ENCODE measurements around the gene NBEA. TPM values are rescaled to one million over a fixed set of nuclear protein-coding genes. Genes with fewer than 3 reads are reported as not detected.

Gene NBEA
- total RNA-seq, 1 experiment from 2014 or later = 0.54 TPM

- POLR2A ChIA-PET = no interaction called here
- Histone ChIP-seq H3K4me3 (ENCODE audit: low read depth, low read length) (no peak overlapping the region), H3K9me3 (no peaks in the 10 kb centered on the region), H3K27me3 (replicated peaks; ENCODE audit: control insufficient read depth, insufficient read depth, low read length) (no peaks in the 10 kb centered on the region), H3K4me1 (no peaks in the 10 kb centered on the region), H3K36me3 (ENCODE audit: control insufficient read depth, insufficient read depth, low read length) (no peaks in the 10 kb centered on the region)
- CTCF ChIA-PET = no interaction called here
- DNase-seq = no peak
- Mint-ChIP-seq H3K4me1 (ENCODE audit: low read depth, unreplicated experiment) (no peaks in the 10 kb centered on the region), H3K27ac (ENCODE audit: unreplicated experiment) (no peak overlapping the region), H3K36me3 (ENCODE audit: insufficient read depth, unreplicated experiment) (no peaks in the 10 kb centered on the region), H3K27me3 (ENCODE audit: insufficient read depth, unreplicated experiment) (no peaks in the 10 kb centered on the region), H3K4me3 (ENCODE audit: unreplicated experiment) (no peak overlapping the region), H3K9me3 (ENCODE audit: unreplicated experiment) (no peaks in the 10 kb centered on the region)
- TF ChIP-seq CTCF (IDR thresholded peaks at IDR 0.05; ENCODE audit: insufficient read depth in 1 of 2, low read depth in 1 of 2, low read length in 1 of 2, severe bottlenecking in 1 of 2, unreplicated experiment in 1 of 2) = no peak
- intact Hi-C loops (cut with micrococcal nuclease; ENCODE audit: unreplicated experiment) = loop anchor here (10.0 kb wide), 1 partner anchor 513 kb away; no protein-coding TSS in a partner anchor
- no TSS peak for BruUV-seq (replicated peaks)
These were observed 269.9 kb downstream of the NBEA start for GRCh38 chr13:35211949-35212348.

- Histone ChIP-seq H3K4me1 (no peaks in the 10 kb centered on the region), H3K9me3 (no peaks in the 10 kb centered on the region), H3K4me3 (ENCODE audit: low read depth, low read length) (no peak overlapping the region), H3K27me3 (replicated peaks; ENCODE audit: control insufficient read depth, insufficient read depth, low read length) (no peaks in the 10 kb centered on the region), H3K36me3 (ENCODE audit: control insufficient read depth, insufficient read depth, low read length) (no peaks in the 10 kb centered on the region)
- POLR2A ChIA-PET = no interaction called here
- H3K36me3 Mint-ChIP-seq (ENCODE audit: insufficient read depth, unreplicated experiment) = no peaks in the 10 kb centered on the region
- no peaks in the 10 kb centered on the region for H3K27me3 Mint-ChIP-seq (ENCODE audit: insufficient read depth, unreplicated experiment)
- H3K4me1 Mint-ChIP-seq (ENCODE audit: low read depth, unreplicated experiment) = no peaks in the 10 kb centered on the region
- BruUV-seq (replicated peaks) = no TSS peak
- TF ChIP-seq CTCF (IDR thresholded peaks at IDR 0.05; ENCODE audit: insufficient read depth in 1 of 2, low read depth in 1 of 2, low read length in 1 of 2, severe bottlenecking in 1 of 2, unreplicated experiment in 1 of 2) = no peak
- CTCF ChIA-PET = no interaction called here
- intact Hi-C loops (cut with micrococcal nuclease; ENCODE audit: unreplicated experiment) = loop anchor here (10.0 kb wide), 1 partner anchor 511 kb away; no protein-coding TSS in a partner anchor
- H3K9me3 Mint-ChIP-seq (ENCODE audit: unreplicated experiment) = no peaks in the 10 kb centered on the region
- no peak overlapping the region for H3K27ac Mint-ChIP-seq (ENCODE audit: unreplicated experiment)
- no peak overlapping the region for H3K4me3 Mint-ChIP-seq (ENCODE audit: unreplicated experiment)
- DNase-seq = no peak
These were observed 271.8 kb downstream of the NBEA start for GRCh38 chr13:35213911-35214310.

- Histone ChIP-seq H3K36me3 (ENCODE audit: control insufficient read depth, insufficient read depth, low read length) (no peaks in the 10 kb centered on the region), H3K27me3 (replicated peaks; ENCODE audit: control insufficient read depth, insufficient read depth, low read length) (no peaks in the 10 kb centered on the region), H3K4me1 (no peaks in the 10 kb centered on the region), H3K4me3 (ENCODE audit: low read depth, low read length) (no peak overlapping the region), H3K9me3 (peaks cover 3% of the 10 kb centered on the region; the same call in 1 of the 2 replicates)
- Mint-ChIP-seq H3K27ac (ENCODE audit: unreplicated experiment) (no peak overlapping the region), H3K27me3 (ENCODE audit: insufficient read depth, unreplicated experiment) (no peaks in the 10 kb centered on the region), H3K4me1 (ENCODE audit: low read depth, unreplicated experiment) (no peaks in the 10 kb centered on the region), H3K4me3 (ENCODE audit: unreplicated experiment) (no peak overlapping the region), H3K36me3 (ENCODE audit: insufficient read depth, unreplicated experiment) (no peaks in the 10 kb centered on the region), H3K9me3 (ENCODE audit: unreplicated experiment) (no peaks in the 10 kb centered on the region)
- ChIA-PET POLR2A (no interaction called here), CTCF (no interaction called here)
- TF ChIP-seq CTCF (IDR thresholded peaks at IDR 0.05; ENCODE audit: insufficient read depth in 1 of 2, low read depth in 1 of 2, low read length in 1 of 2, severe bottlenecking in 1 of 2, unreplicated experiment in 1 of 2) = no peak
- BruUV-seq (replicated peaks) = no TSS peak
- DNase-seq = no peak
- intact Hi-C loops (cut with micrococcal nuclease; ENCODE audit: unreplicated experiment) = loop anchor here (10.0 kb wide), 1 partner anchor 509 kb away; no protein-coding TSS in a partner anchor
These were observed 274.1 kb downstream of the NBEA start for GRCh38 chr13:35216131-35216530.
